WERI-Rb-1 (cell line): ENCODE results near the gene EDEM1.

Source experiments
- DNase-seq: peaks from one replicate; pipeline ENCODE4 v3.0.0-alpha.2; 2020
- H3K27ac ChIP-seq: fragments of 250-450 bp; sonication (Bioruptor Pico); 2 replicates; pipeline ENCODE4 v1.5.1; 2020; ENCODE audit warnings: mild to moderate bottlenecking, moderate library complexity
- H3K27me3 ChIP-seq: fragments of 250-450 bp; sonication (Bioruptor Pico); 2 replicates; pipeline ENCODE4 v1.5.1; 2021; ENCODE audit warnings: mild to moderate bottlenecking, low read depth, moderate library complexity; ENCODE audit not compliant: insufficient read depth, severe bottlenecking
- H3K36me3 ChIP-seq: fragments of 250-450 bp; sonication (Bioruptor Pico); 2 replicates; pipeline ENCODE4 v1.5.1; 2020; ENCODE audit warnings: mild to moderate bottlenecking, moderate library complexity
- H3K4me3 ChIP-seq: 2 replicates; pipeline ENCODE4 v1.5.1; 2011; ENCODE audit warnings: low read depth, mild to moderate bottlenecking, control low read depth, low read length
- H3K9me3 ChIP-seq: fragments of 250-450 bp; sonication (Bioruptor Pico); 2 replicates; pipeline ENCODE4 v1.5.1; 2021; ENCODE audit warnings: mild to moderate bottlenecking, moderate library complexity; ENCODE audit not compliant: severe bottlenecking
- CTCF ChIP-seq: IDR thresholded peaks from 2 replicates; pipeline ENCODE4 v1.5.1; 2011; ENCODE audit warnings: low read depth, mild to moderate bottlenecking, control low read depth, inconsistent platforms, low read length

EDEM1 gene

GRCh38 chr3:5186089-5186857, 1.2 kb upstream of the EDEM1 start:
- Histone ChIP-seq H3K27ac (no peak overlapping the region), H3K9me3 (no peaks in the 10 kb centered on the region), H3K36me3 (peaks cover 10% of the 10 kb centered on the region), H3K4me3 (no peak overlapping the region), H3K27me3 (no peaks in the 10 kb centered on the region)
- DNase-seq = no peak
- no peak for TF ChIP-seq CTCF

- H3K36me3 ChIP-seq = peaks cover 4% of the 10 kb centered on the region; the same call in 1 of the 2 replicates
- H3K4me3 ChIP-seq = peak overlapping the region; percentile 45
- no peak for DNase-seq
- H3K27ac ChIP-seq = no peak overlapping the region
- no peak for TF ChIP-seq CTCF
- no peaks in the 10 kb centered on the region for H3K27me3 ChIP-seq
- no peaks in the 10 kb centered on the region for H3K9me3 ChIP-seq
Observed at GRCh38 chr3:5186858-5187155, 700 bp upstream of the EDEM1 start.

GRCh38 chr3:5187920-5188418, 462 bp downstream of the EDEM1 start:
- TF ChIP-seq CTCF = no peak
- Histone ChIP-seq H3K27ac (peak overlapping the region; percentile 87), H3K4me3 (peak overlapping the region; percentile 86), H3K9me3 (no peaks in the 10 kb centered on the region), H3K36me3 (peaks cover 4% of the 10 kb centered on the region; the same call in 1 of the 2 replicates), H3K27me3 (no peaks in the 10 kb centered on the region)
- peak; percentile 10 for DNase-seq

DNA sequence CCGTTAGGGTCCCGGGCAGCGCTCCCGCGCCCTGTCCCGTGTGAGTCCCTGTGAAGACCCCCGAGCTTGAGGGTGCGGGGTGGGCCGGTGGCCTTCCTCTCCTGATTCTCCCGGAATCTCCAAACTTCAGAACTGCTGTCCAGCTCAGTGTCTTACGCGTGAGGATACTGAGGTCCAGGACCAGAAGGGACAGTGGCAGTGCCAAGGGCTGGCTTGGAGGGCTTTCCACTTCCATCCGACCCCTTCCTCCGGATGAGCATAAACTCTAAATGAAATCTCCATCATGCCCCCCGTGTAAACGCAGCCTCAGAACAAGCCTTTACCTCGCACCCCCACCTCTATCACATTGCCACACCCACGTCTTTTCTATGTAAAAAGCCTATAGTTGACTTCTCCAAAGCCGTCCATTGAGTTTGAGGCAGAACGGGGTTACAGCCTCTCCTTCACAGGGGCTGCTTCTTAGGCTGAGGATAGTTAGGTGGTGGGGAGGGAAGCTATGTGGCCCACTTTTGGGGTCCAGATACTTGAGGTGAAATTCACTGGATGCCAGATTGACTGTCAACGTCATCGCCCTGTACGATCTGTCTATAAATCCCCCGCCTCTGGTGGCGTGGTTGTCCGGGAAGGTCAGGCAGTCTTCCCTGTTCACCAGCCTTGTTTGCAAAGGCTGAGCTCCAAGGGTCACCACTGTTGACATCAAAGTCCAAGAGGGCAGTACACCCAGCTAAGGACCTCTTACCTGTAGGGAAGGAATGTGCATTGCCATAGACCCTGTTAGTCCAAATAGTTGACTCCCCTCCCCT, 1.1 kb downstream of the EDEM1 start:
- DNase-seq = no peak

DNA sequence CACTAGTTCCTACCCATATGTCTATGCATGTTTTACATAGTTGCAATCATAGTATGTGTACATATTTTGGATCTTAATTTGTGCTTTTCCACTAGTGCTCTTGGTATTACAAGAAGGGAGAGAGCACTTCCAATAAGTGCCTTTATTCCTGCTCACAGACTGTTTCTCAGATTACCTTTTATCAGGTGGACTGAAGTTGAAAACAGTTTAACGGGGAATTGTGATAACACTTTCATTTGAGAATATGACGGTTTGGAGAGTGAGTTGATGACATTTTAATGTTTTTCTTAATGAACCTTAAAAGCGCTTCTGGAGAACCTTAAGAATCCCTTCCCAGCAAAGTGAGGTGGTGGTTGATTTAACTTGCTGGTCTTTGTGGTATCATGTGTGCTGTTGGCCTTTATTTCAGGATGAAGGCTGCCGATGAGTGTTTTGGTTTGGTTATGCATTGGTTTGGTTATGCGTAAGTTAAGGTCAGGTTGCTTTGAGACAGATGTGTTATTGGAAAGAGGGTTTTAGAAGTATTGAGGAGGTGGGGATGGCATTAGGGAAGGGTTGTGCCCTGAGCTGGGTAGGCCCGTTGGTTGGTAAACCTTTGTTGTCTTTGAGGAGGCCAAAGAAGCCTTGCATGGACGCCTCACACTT, 2.8 kb downstream of the EDEM1 start:
- Histone ChIP-seq H3K9me3 (no peaks in the 10 kb centered on the region), H3K27me3 (no peaks in the 10 kb centered on the region), H3K4me3 (no peak overlapping the region), H3K36me3 (peaks cover 7% of the 10 kb centered on the region; the same call in 1 of the 2 replicates), H3K27ac (no peak overlapping the region)
- no peak for DNase-seq
- TF ChIP-seq CTCF = no peak

More for the DNA sequence above, 1.1 kb downstream of the EDEM1 start:
- H3K4me3 ChIP-seq = peak overlapping the region; percentile 86
- TF ChIP-seq CTCF = no peak
- H3K27me3 ChIP-seq = no peaks in the 10 kb centered on the region
- no peaks in the 10 kb centered on the region for H3K9me3 ChIP-seq
- H3K36me3 ChIP-seq = peaks cover 5% of the 10 kb centered on the region; the same call in 1 of the 2 replicates
- H3K27ac ChIP-seq = peak overlapping the region; percentile 87
